ENCODE results near the gene SYNJ1. TPM values are rescaled to one million over a fixed set of nuclear protein-coding genes. Genes with fewer than 3 reads are reported as not detected.

The SYNJ1 gene
- polyA plus RNA-seq, 3 donors, result 4.0 to 16.5 (median 8.1) TPM

- no peak for TF ChIP-seq CTCF (IDR thresholded peaks at IDR 0.05)
Measured at GRCh38 chr21:32710069-32710784, 17.6 kb downstream of the SYNJ1 start.

GRCh38 chr21:32708069-32708468, 19.7 kb downstream of the SYNJ1 start:
- WGBS (ENCODE audit: insufficient coverage), result 94% methylated on average over 2 of the region's 6 CpGs
- Histone ChIP-seq H3K9ac (ENCODE audit: insufficient read depth, low read length, poor library complexity, severe bottlenecking) (no peak overlapping the region), H3K4me1 (ENCODE audit: control insufficient read depth in 1 of 2, insufficient read depth in 2 of 2, low read length in 2 of 2) (peaks cover 0 to 2% of the 10 kb centered on the region in 2 donors), H4K20me1 (ENCODE audit: insufficient read depth, low read length) (peaks cover 79% of the 10 kb centered on the region), H3K36me3 (replicated peaks in 1 of 2; ENCODE audit: control insufficient read depth in 1 of 2, insufficient read depth in 2 of 2, low read length in 2 of 2) (peaks cover 0 to 33% of the 10 kb centered on the region in 2 donors), H3K4me2 (replicated peaks; ENCODE audit: extremely low read depth, low read length, poor library complexity, severe bottlenecking) (no peak overlapping the region), H3K79me2 (ENCODE audit: insufficient read depth, low read length) (peaks cover 76% of the 10 kb centered on the region), H3K4me3 (replicated peaks in 1 of 3; ENCODE audit: low read depth in 2 of 3, low read length in 3 of 3) (no peak overlapping the region), H2AFZ (ENCODE audit: insufficient read depth, low read depth, low read length, poor library complexity, severe bottlenecking) (no peak overlapping the region), H3K27ac (ENCODE audit: low read depth in 1 of 2, low read length in 2 of 2) (no peak overlapping the region), H3K9me3 (replicated peaks in 1 of 2; ENCODE audit: control insufficient read depth in 1 of 2, insufficient read depth in 1 of 2, low read length in 2 of 2) (no peaks in the 10 kb centered on the region), H3K27me3 (ENCODE audit: control insufficient read depth in 2 of 2, insufficient read depth in 2 of 2, low read length in 2 of 2) (no peaks in the 10 kb centered on the region)
- peaks cover 6% of the 10 kb centered on the region for H3K4me1 Mint-ChIP-seq
- no peak for DNase-seq
- peaks cover 18 to 32% of the 10 kb centered on the region in 2 donors for H3K36me3 Mint-ChIP-seq
- H3K27me3 Mint-ChIP-seq (ENCODE audit: low read depth in 3 of 3), result no peaks in the 10 kb centered on the region
- H3K27ac Mint-ChIP-seq, result peak overlapping the region in 2 of 7 donors; percentile 16 to 22
- intact Hi-C loops (cut with micrococcal nuclease), result no loop called here
- H3K4me3 Mint-ChIP-seq, result no peak overlapping the region
- H3K9me3 Mint-ChIP-seq, result peaks cover 0 to 2% (median 0%) of the 10 kb centered on the region in 7 donors
- no peak for TF ChIP-seq CTCF (IDR thresholded peaks at IDR 0.05)

More at GRCh38 chr21:32710069-32710784, 17.6 kb downstream of the SYNJ1 start:
- H3K27ac ChIP-seq (ENCODE audit: low read depth in 1 of 2, low read length in 2 of 2), result no peak overlapping the region
- no peak overlapping the region for H3K4me2 ChIP-seq (replicated peaks; ENCODE audit: extremely low read depth, low read length, poor library complexity, severe bottlenecking)
- H3K36me3 ChIP-seq (replicated peaks in 1 of 2; ENCODE audit: control insufficient read depth in 1 of 2, insufficient read depth in 2 of 2, low read length in 2 of 2), result peaks cover 0 to 21% of the 10 kb centered on the region in 2 donors
- peaks cover 4% of the 10 kb centered on the region for H3K4me1 Mint-ChIP-seq
- no peaks in the 10 kb centered on the region for H3K9me3 ChIP-seq (replicated peaks in 1 of 2; ENCODE audit: control insufficient read depth in 1 of 2, insufficient read depth in 1 of 2, low read length in 2 of 2)
- H3K9ac ChIP-seq (ENCODE audit: insufficient read depth, low read length, poor library complexity, severe bottlenecking), result no peak overlapping the region
- H3K27ac Mint-ChIP-seq, result no peak overlapping the region
- peaks cover 17 to 26% of the 10 kb centered on the region in 2 donors for H3K36me3 Mint-ChIP-seq
- H3K79me2 ChIP-seq (ENCODE audit: insufficient read depth, low read length), result peaks cover 74% of the 10 kb centered on the region
- no peaks in the 10 kb centered on the region for H3K27me3 Mint-ChIP-seq (ENCODE audit: low read depth in 3 of 3)
- peaks cover 76% of the 10 kb centered on the region for H4K20me1 ChIP-seq (ENCODE audit: insufficient read depth, low read length)
- no peak overlapping the region for H3K4me3 ChIP-seq (replicated peaks in 1 of 3; ENCODE audit: low read depth in 2 of 3, low read length in 3 of 3)
- no peaks in the 10 kb centered on the region for H3K27me3 ChIP-seq (ENCODE audit: control insufficient read depth in 2 of 2, insufficient read depth in 2 of 2, low read length in 2 of 2)
- no peak for DNase-seq
- no peak overlapping the region for H2AFZ ChIP-seq (ENCODE audit: insufficient read depth, low read depth, low read length, poor library complexity, severe bottlenecking)
- H3K4me1 ChIP-seq (ENCODE audit: control insufficient read depth in 1 of 2, insufficient read depth in 2 of 2, low read length in 2 of 2), result no peaks in the 10 kb centered on the region
- intact Hi-C loops (cut with micrococcal nuclease), result no loop called here
- no peaks in the 10 kb centered on the region for H3K9me3 Mint-ChIP-seq
- WGBS (ENCODE audit: insufficient coverage), result 100% methylated on average over 2 of the region's 4 CpGs
- H3K4me3 Mint-ChIP-seq, result no peak overlapping the region
